ENCODE results near the gene ATOH8. TPM values are rescaled to one million over a fixed set of nuclear protein-coding genes. Genes with fewer than 3 reads are reported as not detected.
"Not testable (repeated sequence)": the region's sequence is repeated elsewhere in the genome, so short reads cannot be mapped to it uniquely, and the experiment has no call there.

Gene ATOH8
- total RNA-seq, 4 donors from 2014 or later, result 82.8 to 260 (median 167) TPM

- Histone ChIP-seq H3K27ac (peak overlapping the region; percentile 25 to 78 (median 54)), H3K4me3 (replicated peaks in 1 of 3) (no peak overlapping the region), H3K36me3 (no peaks in the 10 kb centered on the region), H3K4me1 (peaks cover 0 to 10% of the 10 kb centered on the region in 2 donors), H3K9me3 (no peaks in the 10 kb centered on the region), H3K27me3 (no peaks in the 10 kb centered on the region)
- DNase-seq, result no peak
- TF ChIP-seq CTCF (IDR thresholded peaks at IDR 0.05) (no peak), POLR2A (IDR thresholded peaks at IDR 0.05) (no peak)
- intact Hi-C loops (cut with DNase I), result loop anchor here (2.0 to 5.0 kb wide), 2 partner anchors 59 to 253 kb away; partner anchors contain the start of gene ST3GAL5
- 77 to 82% methylated on average over 18 of the region's 18 CpGs for WGBS, 2 donors
These were observed 74.2 kb downstream of the ATOH8 start for GRCh38 chr2:85827879-85828569.

DNA sequence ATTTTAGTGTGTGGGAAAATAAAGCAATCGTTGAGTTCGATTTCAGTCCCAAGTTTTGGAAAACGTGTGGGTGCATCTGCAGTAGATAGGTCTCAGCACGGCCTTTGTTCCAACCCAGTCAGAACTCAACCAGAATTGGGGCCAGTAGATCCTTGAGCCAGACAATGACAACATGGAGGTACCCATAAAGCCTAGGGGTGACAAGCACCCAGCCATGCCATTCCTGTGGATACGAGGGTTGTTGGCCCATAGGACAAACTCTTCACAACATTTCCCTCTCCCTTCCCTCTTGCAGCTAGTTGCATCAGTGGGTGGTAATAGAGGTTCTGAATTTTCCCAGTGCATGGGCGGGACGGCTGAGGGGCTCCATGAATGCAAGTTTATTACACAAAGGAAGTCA, 74.9 kb downstream of the ATOH8 start:
- intact Hi-C loops (cut with DNase I), result loop anchor here (5.0 kb wide), 1 partner anchor 59 kb away; the partner anchor contains the start of gene ST3GAL5

GRCh38 chr2:85829394-85829793, 75.6 kb downstream of the ATOH8 start:
- not testable (repeated sequence) for H3K36me3 ChIP-seq; H3K9me3 ChIP-seq; H3K4me1 ChIP-seq; H3K27me3 ChIP-seq; H3K4me3 ChIP-seq (replicated peaks in 1 of 3); H3K27ac ChIP-seq; DNase-seq
- 87 to 92% methylated on average over 4 of the region's 4 CpGs for WGBS, 2 donors
- intact Hi-C loops (cut with DNase I), result loop anchor here (5.0 kb wide), 1 partner anchor 58 kb away; the partner anchor contains the start of gene ST3GAL5

More for the DNA sequence above, 74.9 kb downstream of the ATOH8 start:
- TF ChIP-seq CTCF (IDR thresholded peaks at IDR 0.05), result no peak
- TF ChIP-seq POLR2A (IDR thresholded peaks at IDR 0.05), result no peak
- Histone ChIP-seq H3K36me3 (no peaks in the 10 kb centered on the region), H3K27ac (no peak overlapping the region), H3K9me3 (no peaks in the 10 kb centered on the region), H3K4me3 (replicated peaks in 1 of 3) (no peak overlapping the region), H3K27me3 (no peaks in the 10 kb centered on the region), H3K4me1 (peaks cover 0 to 10% of the 10 kb centered on the region in 2 donors)
- WGBS, 2 donors, result 88 to 95% methylated on average over 7 of the region's 7 CpGs
- DNase-seq, result no peak

- no peak overlapping the region for H3K27ac ChIP-seq
- no peak for DNase-seq
- no peaks in the 10 kb centered on the region for H3K27me3 ChIP-seq
- no peaks in the 10 kb centered on the region for H3K36me3 ChIP-seq
- TF ChIP-seq CTCF (IDR thresholded peaks at IDR 0.05), result peak in 2 of 6 experiments; percentile 13 to 24
- no peak for TF ChIP-seq POLR2A (IDR thresholded peaks at IDR 0.05)
- 58 to 100% methylated on average over 1 of the region's 1 CpG for WGBS, 2 donors
- H3K4me3 ChIP-seq (replicated peaks in 1 of 3), result no peak overlapping the region
- intact Hi-C loops (cut with DNase I), result no loop called here
- H3K4me1 ChIP-seq, result peaks cover 0 to 10% of the 10 kb centered on the region in 2 donors
- H3K9me3 ChIP-seq, result no peaks in the 10 kb centered on the region
These were observed 76.9 kb downstream of the ATOH8 start for GRCh38 chr2:85830645-85831044.

- H3K36me3 ChIP-seq, result no peaks in the 10 kb centered on the region
- H3K27ac ChIP-seq, result no peak overlapping the region
- no peak overlapping the region for H3K4me3 ChIP-seq (replicated peaks in 1 of 3)
- TF ChIP-seq CTCF (IDR thresholded peaks at IDR 0.05) (no peak), POLR2A (IDR thresholded peaks at IDR 0.05) (no peak)
- no peaks in the 10 kb centered on the region for H3K9me3 ChIP-seq
- no peaks in the 10 kb centered on the region for H3K27me3 ChIP-seq
- intact Hi-C loops (cut with DNase I), result no loop called here
- peaks cover 0 to 10% of the 10 kb centered on the region in 2 donors for H3K4me1 ChIP-seq
- WGBS, 2 donors, result 94 to 98% methylated on average over 2 of the region's 2 CpGs
- DNase-seq, result no peak
These were observed 77.9 kb downstream of the ATOH8 start for GRCh38 chr2:85831735-85832134.

Data from thyroid gland (tissue), 4 donors.